HepG2 (cell line): ENCODE measurements around the gene PNPLA2. TPM values are rescaled to one million over a fixed set of nuclear protein-coding genes. Genes with fewer than 3 reads are reported as not detected.

Experiments
- ATAC-seq: fragments of 200-7000 bp; cut with Tn5 transposase; 3 replicates; pipeline ENCODE4 v1.9.1; 2020; ENCODE audit warnings: mild to moderate bottlenecking, moderate library complexity
- BruUV-seq: library from RNA; stranded (reverse); fragments of 400-500 nt; replicated peaks from 2 replicates; lab custom pipeline; 2021; lab: Mats Ljungman, UMichigan
- CTCF ChIA-PET: fragments of 300-600 bp; formaldehyde crosslinking; extraction: SDS; loops from one replicate; lab custom pipeline; 2021; ENCODE audit warnings: low total read pairs, inconsistent platforms, low intra/inter-chr PET ratio; lab: Yijun Ruan, JAX
- POLR2A ChIA-PET: fragments of 350-600 bp; sonication (Branson Sonifier 250); formaldehyde crosslinking; loops from one replicate; lab custom pipeline; 2020; ENCODE audit warnings: antibody characterized with exemption, inconsistent platforms; lab: Yijun Ruan, JAX
- DNase-seq: peaks from one replicate; pipeline ENCODE4 v3.0.0-alpha.2; 2015; ENCODE audit warnings: low spot score
- FAIRE-seq: peaks from 3 replicates; lab custom pipeline; 2011; peaks lifted over from hg19 to GRCh38; lab: Jason Lieb, UNC
- H2AFZ ChIP-seq: one replicate; pipeline ENCODE4 v1.6.1; 2011; ENCODE audit warnings: low read length, inconsistent platforms
- H3K27ac ChIP-seq: fragments of 300-600 bp; 3 replicates; pipeline ENCODE4 v1.8.0; 2011; ENCODE audit warnings: mixed run types, mild to moderate bottlenecking, mixed read lengths, low read length, inconsistent platforms; ENCODE audit not compliant: insufficient read depth; ENCODE audit errors: extremely low read length
- H3K27me3 ChIP-seq, 2 experiments: fragments of 200-600 bp in 1 of 2; 2 replicates in 1 of 2; 3 replicates in 1 of 2; pipeline versions ENCODE4 v1.6.0 to v1.8.0; 2011; ENCODE audit warnings: low read length in 2 of 2, mild to moderate bottlenecking in 2 of 2, moderate library complexity in 2 of 2, inconsistent platforms in 1 of 2; ENCODE audit not compliant: insufficient read depth in 2 of 2, control insufficient read depth in 1 of 2
- H3K36me3 ChIP-seq, 2 experiments: fragments of 200-600 bp in 1 of 2; replicated peaks in 1 of 2; 2 replicates in 1 of 2; 3 replicates in 1 of 2; pipeline versions ENCODE4 v1.5.1 to v1.8.0; 2011; ENCODE audit warnings: low read length in 2 of 2, inconsistent platforms in 1 of 2; ENCODE audit not compliant: insufficient read depth in 2 of 2, control insufficient read depth in 1 of 2
- H3K4me1 ChIP-seq: 2 replicates; pipeline ENCODE4 v1.5.1; 2012; ENCODE audit warnings: low read length, inconsistent platforms; ENCODE audit not compliant: insufficient read depth
- H3K4me2 ChIP-seq: 2 replicates; pipeline ENCODE4 v1.6.0; 2011; ENCODE audit warnings: low read depth, low read length, inconsistent platforms
- H3K4me3 ChIP-seq, 3 experiments: fragments of 200-600 bp in 1 of 3; sonication (generic), shearing (Covaris generic) in 1 of 3; replicated peaks in 1 of 3; 2 replicates each; pipeline ENCODE4 v1.5.1; 2011 to 2016; ENCODE audit warnings: low read length in 3 of 3, inconsistent platforms in 2 of 3, low read depth in 2 of 3, mild to moderate bottlenecking in 2 of 3, control low read depth in 1 of 3, mixed read lengths in 1 of 3; ENCODE audit not compliant: insufficient read depth in 1 of 3
- H3K79me2 ChIP-seq: one replicate; pipeline ENCODE4 v1.6.1; 2011; ENCODE audit warnings: low read length, inconsistent platforms; ENCODE audit not compliant: insufficient read depth
- H3K9ac ChIP-seq: 2 replicates; pipeline ENCODE4 v1.6.0; 2011; ENCODE audit warnings: mild to moderate bottlenecking, low read depth, low read length, inconsistent platforms; ENCODE audit not compliant: insufficient read depth
- H3K9me3 ChIP-seq: 2 replicates; pipeline ENCODE4 v1.5.1; 2012; ENCODE audit warnings: mild to moderate bottlenecking, low read length
- H4K20me1 ChIP-seq: 2 replicates; pipeline ENCODE4 v1.6.0; 2011; ENCODE audit warnings: inconsistent platforms, mild to moderate bottlenecking, low read length, moderate library complexity; ENCODE audit not compliant: insufficient read depth
- CHD4 ChIP-seq: fragments of 200-600 bp; sonication (generic); IDR thresholded peaks from 2 replicates; pipeline ENCODE4 v1.7.0; 2017; ENCODE audit warnings: mild to moderate bottlenecking, low read length, borderline replicate concordance
- GATA4 ChIP-seq: sonication (generic); IDR thresholded peaks from 2 replicates; pipeline ENCODE4 v1.6.1; 2016; ENCODE audit warnings: antibody characterized with exemption, low read depth, borderline replicate concordance
- SIN3B ChIP-seq: fragments of 150-350 bp; IDR thresholded peaks from 2 replicates; pipeline ENCODE4 v1.6.1; 2014; ENCODE audit warnings: low read length
- SP1 ChIP-seq, 2 experiments: fragments of 450-650 bp in 1 of 2; sonication (generic) in 1 of 2; formaldehyde crosslinking in 1 of 2; IDR thresholded peaks; 2 replicates each; pipeline versions ENCODE4 v1.4.0 to v1.6.1; 2016 to 2020; ENCODE audit warnings: missing genetic modification reagents in 1 of 2
- TCF7 ChIP-seq: sonication (generic); IDR thresholded peaks from 2 replicates; pipeline ENCODE4 v1.6.1; 2016; ENCODE audit warnings: antibody characterized with exemption, low read depth
- ZNF224 ChIP-seq: sonication (generic); formaldehyde crosslinking; IDR thresholded peaks from 2 replicates; pipeline ENCODE4 v1.5.0; 2020; ENCODE audit warnings: mild to moderate bottlenecking, missing genetic modification reagents
- ZNF230 ChIP-seq: sonication (generic); formaldehyde crosslinking; IDR thresholded peaks from 2 replicates; pipeline ENCODE4 v1.4.0; 2020; ENCODE audit warnings: mild to moderate bottlenecking, missing genetic modification reagents
- ZNF256 ChIP-seq: sonication (generic); formaldehyde crosslinking; conservative IDR thresholded peaks from 2 replicates; pipeline ENCODE4 v1.4.0; 2020; ENCODE audit warnings: missing genetic modification reagents
- ZNF329 ChIP-seq: sonication (generic); formaldehyde crosslinking; IDR thresholded peaks from 2 replicates; pipeline ENCODE4 v1.9.0; 2021; ENCODE audit warnings: low read depth, mild to moderate bottlenecking, missing genetic modification reagents
- ZNF605 ChIP-seq: sonication (generic); formaldehyde crosslinking; IDR thresholded peaks from 2 replicates; pipeline ENCODE4 v1.8.0; 2022; ENCODE audit warnings: mild to moderate bottlenecking, missing genetic modification reagents
- ZNF670 ChIP-seq: sonication (generic); formaldehyde crosslinking; IDR thresholded peaks from 2 replicates; pipeline ENCODE4 v1.8.0; 2022; ENCODE audit warnings: mild to moderate bottlenecking, missing genetic modification reagents, borderline replicate concordance
- WGBS: methylation state at CpG from one replicate; pipeline ENCODE4 v1.1.6; 2017; ENCODE audit warnings: low lambda C conversion rate; 5-methylcytosine and 5-hydroxymethylcytosine counted together
- in situ Hi-C: cut with HindIII; loops from 2 replicates; pipeline ENCODE4 v1.10.0; 2017; ENCODE audit warnings: low pct_unique_long_range_greater_than_20kb; ENCODE audit not compliant: extremely low pct_ligation_motif_present
- intact Hi-C: fragments of 100-400 bp; cut with micrococcal nuclease; formaldehyde crosslinking; loops from one replicate; pipeline ENCODE4 v1.10.0; 2022; ENCODE audit not compliant: unreplicated experiment
- polyA plus RNA-seq, 8 experiments: library from polyadenylated mRNA; depleted of rRNA in 3 of 8; stranded (reverse) in 7 of 8; unstranded in 1 of 8; fragments of >200 nt; fragmentation: Illumina TruSeq in 4 of 8; extraction: Trizol in 4 of 8; gene quantifications; 2 replicates each; pipeline versions ENCODE4 v1.2.1 to v1.2.3, GENCODE V29; 2011 to 2016; ENCODE audit warnings: low read depth in 4 of 8, missing spikeins in 1 of 8, mixed read lengths in 1 of 8; ENCODE audit not compliant: insufficient read depth in 1 of 8
- total RNA-seq, 5 experiments: library from RNA; depleted of rRNA; stranded (reverse); fragments of >200 nt; fragmentation: Illumina TruSeq; extraction: Trizol; gene quantifications; 2 replicates each; pipeline ENCODE4 v1.2.3, GENCODE V29; 2016; ENCODE audit warnings: low read depth in 1 of 5
- TF ChIP-seq, protein P1 (sequence below): fragments of 450-650 bp; IDR thresholded peaks from 2 replicates; pipeline ENCODE4 v1.6.1; 2017
- TF ChIP-seq, protein P2 (sequence below): conservative IDR thresholded peaks from 2 replicates; pipeline ENCODE4 v1.6.1; 2018; ENCODE audit warnings: missing genetic modification reagents
- TF ChIP-seq, protein P3 (sequence below): sonication (generic); formaldehyde crosslinking; IDR thresholded peaks from 2 replicates; pipeline ENCODE4 v1.4.0; 2020; ENCODE audit warnings: missing genetic modification reagents
- TF ChIP-seq, protein P4 (sequence below): sonication (generic); formaldehyde crosslinking; IDR thresholded peaks from 2 replicates; pipeline ENCODE4 v1.4.0; 2020; ENCODE audit warnings: missing genetic modification reagents, mild to moderate bottlenecking, borderline replicate concordance

The PNPLA2 gene
- total and polyA plus RNA-seq, 2 of the 13 experiments (the other 11 are each of a cell fraction or from before 2014, with no cell fraction given), result 10.5 to 43.2 TPM

DNA sequence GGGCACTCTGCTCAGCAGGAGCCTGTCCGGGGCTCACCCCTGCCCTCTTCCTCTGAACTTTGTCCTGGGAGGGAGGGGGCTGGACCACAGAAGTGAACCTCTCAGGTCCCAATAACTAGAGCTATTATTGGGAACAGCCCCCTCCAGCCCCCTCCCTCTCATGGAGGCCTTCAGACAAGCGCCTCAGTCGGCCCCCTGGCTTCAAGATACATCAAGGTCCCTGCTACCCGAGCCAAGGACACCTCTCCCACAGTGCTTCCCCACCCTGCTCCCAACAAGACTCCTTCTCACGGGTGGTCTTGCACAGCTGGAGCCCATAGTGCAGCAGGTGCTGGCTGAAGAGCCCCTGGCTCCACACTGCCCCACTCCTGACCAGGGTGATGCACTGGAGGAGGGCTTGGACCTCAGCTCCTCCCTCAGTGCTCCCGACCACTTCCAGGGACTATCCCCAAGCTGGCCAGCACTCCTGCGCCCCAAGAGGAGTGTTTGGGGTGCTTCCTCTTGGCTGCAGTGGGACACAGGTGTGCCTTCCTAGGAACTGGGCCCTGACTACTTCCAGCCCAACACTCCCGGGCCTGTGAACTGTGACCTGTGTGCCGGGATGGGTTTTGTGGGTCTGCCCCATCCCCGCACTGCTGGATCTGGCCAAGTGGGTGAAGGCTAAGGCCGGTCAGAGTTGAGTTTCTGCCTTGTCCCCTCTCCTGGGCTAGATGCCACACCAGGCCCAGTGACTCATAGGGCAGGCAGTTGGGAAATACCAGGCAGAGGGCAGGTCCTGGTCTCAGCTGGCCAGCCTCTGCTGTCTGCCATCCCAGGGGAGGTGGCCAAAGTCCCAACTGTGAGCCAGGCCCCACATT is 2.2 kb downstream of the PNPLA2 start:
- Histone ChIP-seq H3K9ac (peak overlapping the region; percentile 92), H3K4me1 (peaks cover 35% of the 10 kb centered on the region), H3K27me3 (no peaks in the 10 kb centered on the region; a peak in 1 of 5 replicates), H3K79me2 (peaks cover 20% of the 10 kb centered on the region), H3K4me2 (peak overlapping the region; percentile 98), H4K20me1 (peaks cover 20% of the 10 kb centered on the region), H3K4me3 (peak overlapping the region; percentile 80 to 98 (median 94)), H3K27ac (peak overlapping the region; percentile 92), H3K9me3 (no peaks in the 10 kb centered on the region), H2AFZ (no peak overlapping the region), H3K36me3 (peaks cover 8 to 22% of the 10 kb centered on the region in 2 experiments; a peak in 4 of 5 replicates)
- intact Hi-C loops, result no loop called here
- in situ Hi-C loops, result no loop called here
- DNase-seq (peak; percentile 70), FAIRE-seq (peak; percentile 8), ATAC-seq (peak; percentile 32)
- ChIA-PET CTCF (no interaction called here), POLR2A (interaction anchor here (1.6 to 9.2 kb wide), 10 partner anchors 8 to 245 kb away, joined by 8 to 264 read pairs (median 24); partner anchors contain the start of genes CD151, CRACR2B, EPS8L2 and PHRF1)
- 44% methylated on average over 3 of the region's 11 CpGs for WGBS
- BruUV-seq, result no TSS peak
- no peak for TF ChIP-seq ZNF230
- no peak for TF ChIP-seq ZNF329 (CRISPR knock-in tag)
- TF ChIP-seq, protein P1, sequence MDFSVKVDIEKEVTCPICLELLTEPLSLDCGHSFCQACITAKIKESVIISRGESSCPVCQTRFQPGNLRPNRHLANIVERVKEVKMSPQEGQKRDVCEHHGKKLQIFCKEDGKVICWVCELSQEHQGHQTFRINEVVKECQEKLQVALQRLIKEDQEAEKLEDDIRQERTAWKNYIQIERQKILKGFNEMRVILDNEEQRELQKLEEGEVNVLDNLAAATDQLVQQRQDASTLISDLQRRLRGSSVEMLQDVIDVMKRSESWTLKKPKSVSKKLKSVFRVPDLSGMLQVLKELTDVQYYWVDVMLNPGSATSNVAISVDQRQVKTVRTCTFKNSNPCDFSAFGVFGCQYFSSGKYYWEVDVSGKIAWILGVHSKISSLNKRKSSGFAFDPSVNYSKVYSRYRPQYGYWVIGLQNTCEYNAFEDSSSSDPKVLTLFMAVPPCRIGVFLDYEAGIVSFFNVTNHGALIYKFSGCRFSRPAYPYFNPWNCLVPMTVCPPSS, result no peak
- no peak for TF ChIP-seq TCF7
- TF ChIP-seq SIN3B, result no peak
- TF ChIP-seq, protein P2, sequence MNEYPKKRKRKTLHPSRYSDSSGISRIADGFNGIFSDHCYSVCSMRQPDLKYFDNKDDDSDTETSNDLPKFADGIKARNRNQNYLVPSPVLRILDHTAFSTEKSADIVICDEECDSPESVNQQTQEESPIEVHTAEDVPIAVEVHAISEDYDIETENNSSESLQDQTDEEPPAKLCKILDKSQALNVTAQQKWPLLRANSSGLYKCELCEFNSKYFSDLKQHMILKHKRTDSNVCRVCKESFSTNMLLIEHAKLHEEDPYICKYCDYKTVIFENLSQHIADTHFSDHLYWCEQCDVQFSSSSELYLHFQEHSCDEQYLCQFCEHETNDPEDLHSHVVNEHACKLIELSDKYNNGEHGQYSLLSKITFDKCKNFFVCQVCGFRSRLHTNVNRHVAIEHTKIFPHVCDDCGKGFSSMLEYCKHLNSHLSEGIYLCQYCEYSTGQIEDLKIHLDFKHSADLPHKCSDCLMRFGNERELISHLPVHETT (CRISPR knock-in tag), result no peak
- TF ChIP-seq ZNF224, result no peak
- no peak for TF ChIP-seq ZNF256 (CRISPR knock-in tag)
- TF ChIP-seq ZNF670 (CRISPR knock-in tag), result no peak
- TF ChIP-seq, protein P3, sequence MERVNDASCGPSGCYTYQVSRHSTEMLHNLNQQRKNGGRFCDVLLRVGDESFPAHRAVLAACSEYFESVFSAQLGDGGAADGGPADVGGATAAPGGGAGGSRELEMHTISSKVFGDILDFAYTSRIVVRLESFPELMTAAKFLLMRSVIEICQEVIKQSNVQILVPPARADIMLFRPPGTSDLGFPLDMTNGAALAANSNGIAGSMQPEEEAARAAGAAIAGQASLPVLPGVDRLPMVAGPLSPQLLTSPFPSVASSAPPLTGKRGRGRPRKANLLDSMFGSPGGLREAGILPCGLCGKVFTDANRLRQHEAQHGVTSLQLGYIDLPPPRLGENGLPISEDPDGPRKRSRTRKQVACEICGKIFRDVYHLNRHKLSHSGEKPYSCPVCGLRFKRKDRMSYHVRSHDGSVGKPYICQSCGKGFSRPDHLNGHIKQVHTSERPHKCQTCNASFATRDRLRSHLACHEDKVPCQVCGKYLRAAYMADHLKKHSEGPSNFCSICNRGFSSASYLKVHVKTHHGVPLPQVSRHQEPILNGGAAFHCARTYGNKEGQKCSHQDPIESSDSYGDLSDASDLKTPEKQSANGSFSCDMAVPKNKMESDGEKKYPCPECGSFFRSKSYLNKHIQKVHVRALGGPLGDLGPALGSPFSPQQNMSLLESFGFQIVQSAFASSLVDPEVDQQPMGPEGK, result no peak
- TF ChIP-seq CHD4, result no peak
- TF ChIP-seq ZNF605, result no peak
- TF ChIP-seq GATA4, result no peak
- TF ChIP-seq SP1 (IDR thresholded peaks at IDR 0.05), result no peak
- 0 out of 2 replicates have a peak, but pooled peaks have one; percentile 21 for TF ChIP-seq SP1 (CRISPR knock-in tag; IDR thresholded peaks at IDR 0.05)
- TF ChIP-seq, protein P4, sequence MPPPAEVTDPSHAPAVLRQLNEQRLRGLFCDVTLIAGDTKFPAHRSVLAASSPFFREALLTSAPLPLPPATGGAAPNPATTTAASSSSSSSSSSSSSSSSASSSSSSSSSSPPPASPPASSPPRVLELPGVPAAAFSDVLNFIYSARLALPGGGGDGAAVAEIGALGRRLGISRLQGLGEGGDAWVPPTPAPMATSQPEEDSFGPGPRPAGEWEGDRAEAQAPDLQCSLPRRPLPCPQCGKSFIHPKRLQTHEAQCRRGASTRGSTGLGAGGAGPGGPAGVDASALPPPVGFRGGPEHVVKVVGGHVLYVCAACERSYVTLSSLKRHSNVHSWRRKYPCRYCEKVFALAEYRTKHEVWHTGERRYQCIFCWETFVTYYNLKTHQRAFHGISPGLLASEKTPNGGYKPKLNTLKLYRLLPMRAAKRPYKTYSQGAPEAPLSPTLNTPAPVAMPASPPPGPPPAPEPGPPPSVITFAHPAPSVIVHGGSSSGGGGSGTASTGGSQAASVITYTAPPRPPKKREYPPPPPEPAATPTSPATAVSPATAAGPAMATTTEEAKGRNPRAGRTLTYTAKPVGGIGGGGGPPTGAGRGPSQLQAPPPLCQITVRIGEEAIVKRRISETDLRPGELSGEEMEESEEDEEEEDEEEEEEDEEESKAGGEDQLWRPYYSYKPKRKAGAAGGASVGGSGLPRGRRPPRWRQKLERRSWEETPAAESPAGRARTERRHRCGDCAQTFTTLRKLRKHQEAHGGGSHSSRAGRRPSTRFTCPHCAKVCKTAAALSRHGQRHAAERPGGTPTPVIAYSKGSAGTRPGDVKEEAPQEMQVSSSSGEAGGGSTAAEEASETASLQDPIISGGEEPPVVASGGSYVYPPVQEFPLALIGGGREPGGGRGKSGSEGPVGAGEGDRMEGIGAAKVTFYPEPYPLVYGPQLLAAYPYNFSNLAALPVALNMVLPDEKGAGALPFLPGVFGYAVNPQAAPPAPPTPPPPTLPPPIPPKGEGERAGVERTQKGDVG (CRISPR knock-in tag), result no peak
